H9 (cell line): ENCODE data around the gene HS6ST3. TPM values are rescaled to one million over a fixed set of nuclear protein-coding genes. Genes with fewer than 3 reads are reported as not detected.

Experiments
- DNase-seq: peaks from one replicate; pipeline ENCODE4 v3.0.0-alpha.2; 2017
- H2AFZ ChIP-seq: one replicate; pipeline ENCODE4 v1.6.1; 2013; ENCODE audit warnings: mild to moderate bottlenecking, low read length, control low read depth, moderate library complexity
- H2AK5ac ChIP-seq: 2 replicates; pipeline ENCODE4 v1.6.1; 2013; ENCODE audit warnings: low read length, control low read depth, mixed read lengths; ENCODE audit not compliant: insufficient read length
- H2BK120ac ChIP-seq: one replicate; pipeline ENCODE4 v1.6.1; 2013; ENCODE audit warnings: low read depth, mild to moderate bottlenecking, low read length, control low read depth, inconsistent platforms; ENCODE audit not compliant: poor library complexity, severe bottlenecking
- H2BK12ac ChIP-seq: 2 replicates; pipeline ENCODE4 v1.6.1; 2013; ENCODE audit warnings: low read length, control low read depth, mixed read lengths, low read depth; ENCODE audit not compliant: insufficient read length
- H2BK15ac ChIP-seq: 2 replicates; pipeline ENCODE4 v1.6.1; 2013; ENCODE audit warnings: low read depth, low read length, control low read depth
- H2BK20ac ChIP-seq: one replicate; pipeline ENCODE4 v1.6.1; 2013; ENCODE audit warnings: low read depth, mild to moderate bottlenecking, low read length, control low read depth, inconsistent platforms; ENCODE audit not compliant: poor library complexity, severe bottlenecking
- H2BK5ac ChIP-seq: 2 replicates; pipeline ENCODE4 v1.6.1; 2013; ENCODE audit warnings: low read length, control low read depth, mixed read lengths; ENCODE audit not compliant: insufficient read length
- H3K14ac ChIP-seq: 2 replicates; pipeline ENCODE4 v1.6.1; 2013; ENCODE audit warnings: low read length, control low read depth; ENCODE audit not compliant: insufficient read depth
- H3K18ac ChIP-seq: 2 replicates; pipeline ENCODE4 v1.6.1; 2013; ENCODE audit warnings: low read depth, mild to moderate bottlenecking, mixed read lengths, low read length, control low read depth; ENCODE audit not compliant: insufficient read length
- H3K23ac ChIP-seq: 2 replicates; pipeline ENCODE4 v1.6.1; 2013; ENCODE audit warnings: low read length, control low read depth, mixed read lengths, low read depth; ENCODE audit not compliant: insufficient read length
- H3K23me2 ChIP-seq: 2 replicates; pipeline ENCODE4 v1.6.1; 2013; ENCODE audit warnings: low read depth, mild to moderate bottlenecking, mixed read lengths, low read length, control low read depth; ENCODE audit not compliant: insufficient read length, poor library complexity, severe bottlenecking
- H3K27ac ChIP-seq: 2 replicates; pipeline ENCODE4 v1.5.1; 2013; ENCODE audit warnings: low read length, control low read depth, mixed read lengths, low read depth; ENCODE audit not compliant: insufficient read length
- H3K27me3 ChIP-seq: 2 replicates; pipeline ENCODE4 v1.6.1; 2013; ENCODE audit warnings: low read length, control low read depth, inconsistent platforms; ENCODE audit not compliant: insufficient read depth
- H3K4ac ChIP-seq: 2 replicates; pipeline ENCODE4 v1.6.1; 2013; ENCODE audit warnings: low read depth, mild to moderate bottlenecking, control low read depth, inconsistent platforms, low read length, moderate library complexity
- H3K4me1 ChIP-seq: 2 replicates; pipeline ENCODE4 v1.6.1; 2013; ENCODE audit warnings: low read length, control low read depth, inconsistent platforms; ENCODE audit not compliant: insufficient read depth
- H3K4me2 ChIP-seq: 2 replicates; pipeline ENCODE4 v1.6.1; 2013; ENCODE audit warnings: low read length, control low read depth, mixed read lengths; ENCODE audit not compliant: insufficient read length, insufficient read depth
- H3K56ac ChIP-seq: 2 replicates; pipeline ENCODE4 v1.6.1; 2013; ENCODE audit warnings: low read depth, mild to moderate bottlenecking, mixed read lengths, low read length, control low read depth; ENCODE audit not compliant: insufficient read length
- H3K79me1 ChIP-seq: 2 replicates; pipeline ENCODE4 v1.6.1; 2013; ENCODE audit warnings: low read depth, mild to moderate bottlenecking, moderate library complexity, low read length, control low read depth, inconsistent platforms; ENCODE audit not compliant: insufficient read depth, poor library complexity, severe bottlenecking
- H3K79me2 ChIP-seq: 2 replicates; pipeline ENCODE4 v1.6.1; 2013; ENCODE audit warnings: low read length, control low read depth, inconsistent platforms; ENCODE audit not compliant: insufficient read depth
- H3K9ac ChIP-seq: 2 replicates; pipeline ENCODE4 v1.6.1; 2013; ENCODE audit warnings: low read length, control low read depth, mixed read lengths; ENCODE audit not compliant: insufficient read length; ENCODE audit errors: extremely low read depth
- H3K9me3 ChIP-seq: one replicate; pipeline ENCODE4 v1.6.1; 2013; ENCODE audit warnings: low read depth, low read length, inconsistent platforms; ENCODE audit not compliant: control insufficient read depth
- H3T11ph ChIP-seq: one replicate; pipeline ENCODE4 v1.6.1; 2013; ENCODE audit warnings: mild to moderate bottlenecking, low read length, control low read depth, inconsistent platforms
- H4K20me1 ChIP-seq: one replicate; pipeline ENCODE4 v1.6.1; 2013; ENCODE audit not compliant: control insufficient read depth, insufficient read length, insufficient read depth
- H4K5ac ChIP-seq: 2 replicates; pipeline ENCODE4 v1.6.1; 2013; ENCODE audit warnings: low read depth, mild to moderate bottlenecking, mixed read lengths, low read length, control low read depth; ENCODE audit not compliant: insufficient read length
- H4K8ac ChIP-seq: replicated peaks from 2 replicates; pipeline ENCODE4 v1.6.1; 2013; ENCODE audit warnings: low read length, control low read depth, mixed read lengths, low read depth; ENCODE audit not compliant: insufficient read length
- H4K91ac ChIP-seq: 2 replicates; pipeline ENCODE4 v1.6.1; 2013; ENCODE audit warnings: low read depth, mild to moderate bottlenecking, moderate library complexity, mixed read lengths, low read length, control low read depth; ENCODE audit not compliant: insufficient read length
- H3K27ac Mint-ChIP-seq, 3 experiments: 2 replicates in 2 of 3; 3 replicates in 1 of 3; pipeline ENCODE4 v1.8.0; 2020 to 2021; ENCODE audit warnings: mixed read lengths in 3 of 3, mild to moderate bottlenecking in 1 of 3, moderate library complexity in 1 of 3
- H3K27me3 Mint-ChIP-seq: 2 replicates; pipeline ENCODE4 v1.8.0; 2021; ENCODE audit warnings: low read depth, mild to moderate bottlenecking, moderate library complexity, mixed read lengths
- H3K36me3 Mint-ChIP-seq, 3 experiments: 2 replicates in 2 of 3; 3 replicates in 1 of 3; pipeline ENCODE4 v1.8.0; 2020 to 2021; ENCODE audit warnings: low read depth in 3 of 3, mixed read lengths in 3 of 3; ENCODE audit not compliant: insufficient read depth in 1 of 3
- H3K4me1 Mint-ChIP-seq, 2 experiments: 2 replicates each; pipeline ENCODE4 v1.8.0; 2020; ENCODE audit warnings: mixed read lengths in 2 of 2
- H3K4me3 Mint-ChIP-seq, 2 experiments: 2 replicates in 1 of 2; 3 replicates in 1 of 2; pipeline ENCODE4 v1.8.0; 2020 to 2021; ENCODE audit warnings: mild to moderate bottlenecking in 2 of 2, mixed read lengths in 2 of 2, moderate library complexity in 1 of 2
- H3K9me3 Mint-ChIP-seq, 2 experiments: 2 replicates in 1 of 2; 3 replicates in 1 of 2; pipeline ENCODE4 v1.8.0; 2020; ENCODE audit warnings: mild to moderate bottlenecking in 2 of 2, mixed read lengths in 2 of 2, moderate library complexity in 1 of 2
- WGBS: extraction: QIAGEN DNeasy Blood & Tissue Kit; methylation state at CpG from one replicate; pipeline ENCODE4 v1.1.7; 2013; ENCODE audit warnings: missing lambda C conversion rate, low lambda C conversion rate, mixed read lengths; ENCODE audit not compliant: insufficient read length; ENCODE audit errors: extremely low coverage; 5-methylcytosine and 5-hydroxymethylcytosine counted together
- total RNA-seq: library from RNA; stranded (reverse); gene quantifications from 2 replicates; pipeline ENCODE4 v1.2.1, GENCODE V29; 2021
- TF ChIP-seq, protein P1 (sequence below): fragments of 200-600 bp; sonication (generic); conservative IDR thresholded peaks from 3 replicates; pipeline ENCODE4 v1.8.0; 2021; ENCODE audit warnings: antibody characterized with exemption, mild to moderate bottlenecking

The HS6ST3 gene
- total RNA-seq, 1 experiment from 2014 or later, result 0.44 TPM

DNA sequence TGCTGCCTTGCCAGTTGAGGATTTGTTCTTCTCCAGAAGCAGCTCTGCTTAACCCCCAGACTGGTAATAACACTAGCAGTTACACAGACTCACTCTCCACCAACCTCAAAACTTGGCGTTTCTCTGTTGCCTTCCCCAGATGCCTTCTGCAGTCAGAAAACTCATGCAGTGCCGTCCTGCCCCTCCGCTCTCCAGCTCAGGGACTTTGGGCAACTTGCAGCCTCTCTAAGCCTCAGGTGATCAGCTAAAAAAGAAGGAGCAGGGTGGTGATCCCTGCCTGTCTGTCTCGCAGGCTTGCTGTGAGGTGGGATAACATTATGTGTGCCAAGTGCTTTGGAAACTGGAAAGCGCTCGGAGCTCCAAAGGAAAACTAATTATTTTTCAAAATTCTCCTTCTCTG lies 391.6 kb downstream of the HS6ST3 start:
- H2AK5ac ChIP-seq, result no peak overlapping the region
- H2AFZ ChIP-seq, result peak overlapping the region; percentile 45
- peaks cover 0 to 1% of the 10 kb centered on the region in 2 experiments; a peak in 1 of 5 replicates for H3K9me3 Mint-ChIP-seq
- H3K56ac ChIP-seq, result no peak overlapping the region
- H4K8ac ChIP-seq, result no peak overlapping the region
- no peaks in the 10 kb centered on the region for H3K79me2 ChIP-seq
- H3K4me2 ChIP-seq, result no peak overlapping the region
- no peak overlapping the region for H2BK20ac ChIP-seq
- no peak overlapping the region for H3K9ac ChIP-seq
- H3K4me3 Mint-ChIP-seq, result no peak overlapping the region
- no peak overlapping the region for H4K91ac ChIP-seq
- H3K9me3 ChIP-seq, result no peaks in the 10 kb centered on the region
- no peak overlapping the region for H3K23ac ChIP-seq
- H2BK120ac ChIP-seq, result no peak overlapping the region
- H2BK12ac ChIP-seq, result no peak overlapping the region
- H3K27ac ChIP-seq, result no peak overlapping the region
- H3K79me1 ChIP-seq, result no peaks in the 10 kb centered on the region
- H3K27ac Mint-ChIP-seq, result no peak overlapping the region
- no peaks in the 10 kb centered on the region; the same call in 1 of the 2 replicates for H3K4me1 ChIP-seq
- no peaks in the 10 kb centered on the region for H3K23me2 ChIP-seq
- peak overlapping the region; percentile 20 for H3K18ac ChIP-seq
- H2BK15ac ChIP-seq, result no peak overlapping the region
- H4K20me1 ChIP-seq, result no peaks in the 10 kb centered on the region
- WGBS, result no CpG with 5 or more reads among the region's 6 CpGs
- no peaks in the 10 kb centered on the region for H3K27me3 ChIP-seq
- H3K4ac ChIP-seq, result no peak overlapping the region
- no peaks in the 10 kb centered on the region; the same call in 1 of the 2 replicates for H3K27me3 Mint-ChIP-seq
- H2BK5ac ChIP-seq, result no peak overlapping the region
- no peak for DNase-seq
- H3K14ac ChIP-seq, result peak overlapping the region; percentile 81; the same call in 1 of the 2 replicates
- no peak overlapping the region for H4K5ac ChIP-seq
- H3K36me3 Mint-ChIP-seq, result no peaks in the 10 kb centered on the region
- TF ChIP-seq, protein P1, sequence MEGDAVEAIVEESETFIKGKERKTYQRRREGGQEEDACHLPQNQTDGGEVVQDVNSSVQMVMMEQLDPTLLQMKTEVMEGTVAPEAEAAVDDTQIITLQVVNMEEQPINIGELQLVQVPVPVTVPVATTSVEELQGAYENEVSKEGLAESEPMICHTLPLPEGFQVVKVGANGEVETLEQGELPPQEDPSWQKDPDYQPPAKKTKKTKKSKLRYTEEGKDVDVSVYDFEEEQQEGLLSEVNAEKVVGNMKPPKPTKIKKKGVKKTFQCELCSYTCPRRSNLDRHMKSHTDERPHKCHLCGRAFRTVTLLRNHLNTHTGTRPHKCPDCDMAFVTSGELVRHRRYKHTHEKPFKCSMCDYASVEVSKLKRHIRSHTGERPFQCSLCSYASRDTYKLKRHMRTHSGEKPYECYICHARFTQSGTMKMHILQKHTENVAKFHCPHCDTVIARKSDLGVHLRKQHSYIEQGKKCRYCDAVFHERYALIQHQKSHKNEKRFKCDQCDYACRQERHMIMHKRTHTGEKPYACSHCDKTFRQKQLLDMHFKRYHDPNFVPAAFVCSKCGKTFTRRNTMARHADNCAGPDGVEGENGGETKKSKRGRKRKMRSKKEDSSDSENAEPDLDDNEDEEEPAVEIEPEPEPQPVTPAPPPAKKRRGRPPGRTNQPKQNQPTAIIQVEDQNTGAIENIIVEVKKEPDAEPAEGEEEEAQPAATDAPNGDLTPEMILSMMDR, result no peak
- H3K4me1 Mint-ChIP-seq, result peaks cover 9 to 11% of the 10 kb centered on the region in 2 experiments
- H3T11ph ChIP-seq, result no peak overlapping the region
